CD14-positive monocyte (primary cell): ENCODE measurements around the gene SPRED2. TPM values are rescaled to one million over a fixed set of nuclear protein-coding genes. Genes with fewer than 3 reads are reported as not detected.

Experiments used
- DNase-seq, 3 donors: peaks; one replicate each; pipeline ENCODE4 v3.0.0-alpha.2; 2011 to 2022
- H2AFZ ChIP-seq: 2 replicates; pipeline ENCODE4 v1.6.0; 2012; ENCODE audit warnings: mild to moderate bottlenecking, low read depth, low read length, inconsistent platforms; ENCODE audit not compliant: insufficient read depth, poor library complexity, severe bottlenecking
- H3K27ac ChIP-seq, 2 donors: 1 replicate in 1 of 2; 2 replicates in 1 of 2; pipeline ENCODE4 v1.5.1; 2012 to 2013; ENCODE audit warnings: low read length in 2 of 2, control low read depth in 1 of 2, inconsistent platforms in 1 of 2, low read depth in 1 of 2, mild to moderate bottlenecking in 1 of 2
- H3K27me3 ChIP-seq, 2 donors: one replicate each; pipeline versions ENCODE4 v1.6.0 to v1.6.1; 2011 to 2013; ENCODE audit warnings: low read length in 2 of 2; ENCODE audit not compliant: control insufficient read depth in 2 of 2, insufficient read depth in 2 of 2
- H3K36me3 ChIP-seq, 2 donors: replicated peaks in 1 of 2; 1 replicate in 1 of 2; 2 replicates in 1 of 2; pipeline versions ENCODE4 v1.5.1 to v1.6.1; 2012 to 2013; ENCODE audit warnings: low read length in 2 of 2, control low read depth in 1 of 2, inconsistent platforms in 1 of 2, mild to moderate bottlenecking in 1 of 2; ENCODE audit not compliant: insufficient read depth in 2 of 2, control insufficient read depth in 1 of 2
- H3K4me1 ChIP-seq, 2 donors: 1 replicate in 1 of 2; 2 replicates in 1 of 2; pipeline versions ENCODE4 v1.5.1 to v1.6.1; 2012 to 2013; ENCODE audit warnings: low read length in 2 of 2, control low read depth in 1 of 2, inconsistent platforms in 1 of 2, mild to moderate bottlenecking in 1 of 2, moderate library complexity in 1 of 2; ENCODE audit not compliant: insufficient read depth in 2 of 2, control insufficient read depth in 1 of 2
- H3K4me2 ChIP-seq: replicated peaks from 2 replicates; pipeline ENCODE3; 2012; ENCODE audit warnings: low read length, moderate library complexity, mild to moderate bottlenecking; ENCODE audit not compliant: poor library complexity, severe bottlenecking; ENCODE audit errors: extremely low read depth
- H3K4me3 ChIP-seq, 3 experiments: fragments of 200-600 bp in 1 of 3; sonication (generic) in 1 of 3; replicated peaks in 1 of 3; 1 replicate in 2 of 3; 2 replicates in 1 of 3; pipeline ENCODE4 v1.5.1; 2011 to 2013; ENCODE audit warnings: low read length in 3 of 3, mild to moderate bottlenecking in 3 of 3, control low read depth in 2 of 3, low read depth in 2 of 3, inconsistent platforms in 1 of 3, moderate library complexity in 1 of 3
- H3K79me2 ChIP-seq: 2 replicates; pipeline ENCODE4 v1.6.0; 2012; ENCODE audit warnings: mild to moderate bottlenecking, control low read depth, inconsistent platforms, low read length, moderate library complexity; ENCODE audit not compliant: insufficient read depth
- H3K9ac ChIP-seq: 2 replicates; pipeline ENCODE4 v1.6.0; 2017; ENCODE audit warnings: low read length, mild to moderate bottlenecking; ENCODE audit not compliant: insufficient read depth, poor library complexity, severe bottlenecking
- H3K9me3 ChIP-seq, 2 donors: replicated peaks in 1 of 2; 1 replicate in 1 of 2; 2 replicates in 1 of 2; pipeline versions ENCODE4 v1.5.1 to v1.6.1; 2012 to 2013; ENCODE audit warnings: low read length in 2 of 2, control low read depth in 1 of 2; ENCODE audit not compliant: control insufficient read depth in 1 of 2, insufficient read depth in 1 of 2
- H4K20me1 ChIP-seq: 2 replicates; pipeline ENCODE4 v1.6.0; 2012; ENCODE audit warnings: mild to moderate bottlenecking, low read length, control low read depth, moderate library complexity; ENCODE audit not compliant: insufficient read depth
- H3K27ac Mint-ChIP-seq, 7 donors: one replicate each; pipeline ENCODE4 v1.8.0; 2020; ENCODE audit warnings: mild to moderate bottlenecking in 7 of 7, mixed read lengths in 7 of 7, moderate library complexity in 6 of 7, inconsistent platforms in 2 of 7
- H3K27me3 Mint-ChIP-seq, 3 donors: one replicate each; pipeline ENCODE4 v1.8.0; 2021 to 2022; ENCODE audit warnings: low read depth in 3 of 3, mild to moderate bottlenecking in 3 of 3, mixed read lengths in 3 of 3, moderate library complexity in 3 of 3, inconsistent platforms in 1 of 3
- H3K36me3 Mint-ChIP-seq, 2 donors: one replicate each; pipeline ENCODE4 v1.8.0; 2020; ENCODE audit warnings: mixed read lengths in 2 of 2, inconsistent platforms in 1 of 2, mild to moderate bottlenecking in 1 of 2
- H3K4me1 Mint-ChIP-seq: one replicate; pipeline ENCODE4 v1.8.0; 2020; ENCODE audit warnings: mild to moderate bottlenecking, mixed read lengths
- H3K4me3 Mint-ChIP-seq, 2 donors: one replicate each; pipeline ENCODE4 v1.8.0; 2020; ENCODE audit warnings: mild to moderate bottlenecking in 2 of 2, mixed read lengths in 2 of 2, moderate library complexity in 1 of 2
- H3K9me3 Mint-ChIP-seq, 7 donors: one replicate each; pipeline ENCODE4 v1.8.0; 2020 to 2022; ENCODE audit warnings: mixed read lengths in 7 of 7, mild to moderate bottlenecking in 6 of 7, moderate library complexity in 6 of 7, inconsistent platforms in 2 of 7
- CTCF ChIP-seq: fragments of 200-600 bp; IDR thresholded peaks from one replicate; pipeline ENCODE4 v1.8.0; 2022; ENCODE audit warnings: antibody characterized with exemption, mild to moderate bottlenecking
- WGBS: methylation state at CpG from one replicate; pipeline ENCODE4 v1.1.5; 2013; ENCODE audit warnings: missing lambda C conversion rate; ENCODE audit not compliant: insufficient coverage; 5-methylcytosine and 5-hydroxymethylcytosine counted together
- intact Hi-C, 2 donors: fragments of 100-400 bp; cut with micrococcal nuclease; formaldehyde crosslinking; loops; one replicate each; pipeline versions ENCODE4 v1.15.0 to v1.15.1; 2023
- polyA plus RNA-seq, 3 donors: library from polyadenylated mRNA; depleted of rRNA in 1 of 3; unstranded in 2 of 3; stranded (reverse) in 1 of 3; fragments of 300-500 nt in 2 of 3; fragments of >200 nt in 1 of 3; fragmentation: Illumina TruSeq in 2 of 3; gene quantifications; 1 replicate in 2 of 3; 2 replicates in 1 of 3; pipeline ENCODE4 v1.2.3, GENCODE V29; 2012 to 2021

Gene SPRED2
- polyA plus RNA-seq, 3 donors: 0.20 to 2.0 (median 0.33) TPM

GRCh38 chr2:65358678-65359400 lies 73.6 kb downstream of the SPRED2 start:
- peaks cover 0 to 3% (median 0%) of the 10 kb centered on the region in 3 donors for H3K27me3 Mint-ChIP-seq
- peak in 1 of 3 donors; percentile 10 for DNase-seq
- H3K4me1 Mint-ChIP-seq: peaks cover 22% of the 10 kb centered on the region
- intact Hi-C loops: no loop called here
- no peaks in the 10 kb centered on the region for H3K36me3 ChIP-seq
- H3K9me3 Mint-ChIP-seq: no peaks in the 10 kb centered on the region
- TF ChIP-seq CTCF: no peak
- H4K20me1 ChIP-seq: no peaks in the 10 kb centered on the region
- WGBS: 100% methylated on average over 2 of the region's 7 CpGs
- H3K79me2 ChIP-seq: peaks cover 5% of the 10 kb centered on the region
- no peak overlapping the region for H3K4me2 ChIP-seq
- no peaks in the 10 kb centered on the region for H3K27me3 ChIP-seq
- no peak overlapping the region for H3K27ac Mint-ChIP-seq
- no peaks in the 10 kb centered on the region for H3K36me3 Mint-ChIP-seq
- H3K9ac ChIP-seq: no peak overlapping the region
- no peak overlapping the region for H3K4me3 Mint-ChIP-seq
- H3K27ac ChIP-seq: no peak overlapping the region
- H3K9me3 ChIP-seq: no peaks in the 10 kb centered on the region
- H2AFZ ChIP-seq: no peak overlapping the region
- no peak overlapping the region for H3K4me3 ChIP-seq
- peaks cover 9 to 20% of the 10 kb centered on the region in 2 donors for H3K4me1 ChIP-seq

- intact Hi-C loops: no loop called here
- DNase-seq: no peak
- no peaks in the 10 kb centered on the region for H4K20me1 ChIP-seq
- no peaks in the 10 kb centered on the region for H3K9me3 ChIP-seq
- peaks cover 9 to 21% of the 10 kb centered on the region in 2 donors for H3K4me1 ChIP-seq
- Mint-ChIP-seq H3K27ac (no peak overlapping the region), H3K4me3 (no peak overlapping the region), H3K36me3 (no peaks in the 10 kb centered on the region), H3K4me1 (peaks cover 24% of the 10 kb centered on the region), H3K9me3 (no peaks in the 10 kb centered on the region), H3K27me3 (peaks cover 0 to 3% (median 0%) of the 10 kb centered on the region in 3 donors)
- no peak overlapping the region for H3K4me3 ChIP-seq
- H3K27ac ChIP-seq: no peak overlapping the region
- no peak for TF ChIP-seq CTCF
- no peak overlapping the region for H2AFZ ChIP-seq
- H3K36me3 ChIP-seq: no peaks in the 10 kb centered on the region
- H3K27me3 ChIP-seq: no peaks in the 10 kb centered on the region
- H3K9ac ChIP-seq: no peak overlapping the region
- H3K4me2 ChIP-seq: no peak overlapping the region
- no peaks in the 10 kb centered on the region for H3K79me2 ChIP-seq
These were observed 74.5 kb downstream of the SPRED2 start for GRCh38 chr2:65357959-65358294.
